UCSD-AML1 (cell line): Measurements from ENCODE around the gene SH3GLB2.
A peak's percentile ranks its signal among the peaks of the same experiment; 100 is the strongest.
"Not testable (repeated sequence)": the region's sequence is repeated elsewhere in the genome, so short reads cannot be mapped to it uniquely, and the experiment has no call there.

Source experiments
- DNase-seq: peaks from one replicate; lab custom pipeline; 2025; ENCODE audit not compliant: unreplicated experiment; lab: John Stamatoyannopoulos, UW

The SH3GLB2 gene

GRCh38 chr9:129023036-129023907 is 4.9 kb downstream of the SH3GLB2 start:
- DNase-seq: no peak

GRCh38 chr9:129022037-129022436 is 6.1 kb downstream of the SH3GLB2 start:
- DNase-seq: no peak

GRCh38 chr9:129021091-129021490 is 7.0 kb downstream of the SH3GLB2 start:
- DNase-seq: no peak

- DNase-seq: no peak
Observed at GRCh38 chr9:129014608-129015007, 13.5 kb downstream of the SH3GLB2 start.

GRCh38 chr9:129014124-129014523 is 14.0 kb downstream of the SH3GLB2 start:
- DNase-seq: no peak

GRCh38 chr9:129013674-129014073 is 14.5 kb downstream of the SH3GLB2 start:
- DNase-seq: no peak

- no peak for DNase-seq
Observed at GRCh38 chr9:129012893-129013448, 15.2 kb downstream of the SH3GLB2 start.

GRCh38 chr9:129012343-129012742 is 15.8 kb downstream of the SH3GLB2 start:
- no peak for DNase-seq

- no peak for DNase-seq
Observed at GRCh38 chr9:129011761-129012181, 16.4 kb downstream of the SH3GLB2 start.

- DNase-seq: no peak
Observed at GRCh38 chr9:129011170-129011569, 17.0 kb downstream of the SH3GLB2 start.

- DNase-seq: no peak
Observed at GRCh38 chr9:129010267-129010975, 17.7 kb downstream of the SH3GLB2 start.

GRCh38 chr9:129009584-129010141 is 18.5 kb downstream of the SH3GLB2 start:
- DNase-seq: no peak

- DNase-seq: no peak
Observed at GRCh38 chr9:129008986-129009583, 19.0 kb downstream of the SH3GLB2 start.

GRCh38 chr9:129008469-129008965 is 19.6 kb downstream of the SH3GLB2 start:
- DNase-seq: no peak

- DNase-seq: no peak
Observed at GRCh38 chr9:129007766-129008468, 20.2 kb downstream of the SH3GLB2 start.

GRCh38 chr9:129007035-129007765 is 20.9 kb downstream of the SH3GLB2 start:
- DNase-seq: no peak

- peak; percentile 61 for DNase-seq
Observed at GRCh38 chr9:129006328-129007034, 21.6 kb downstream of the SH3GLB2 start.

GRCh38 chr9:129005336-129005997 is 22.7 kb downstream of the SH3GLB2 start:
- no peak for DNase-seq

GRCh38 chr9:129004173-129004572 is 24.0 kb downstream of the SH3GLB2 start:
- DNase-seq: not testable (repeated sequence)
